ENCODE data around the gene MRPS14. TPM values are rescaled to one million over a fixed set of nuclear protein-coding genes. Genes with fewer than 3 reads are reported as not detected.
"Not testable (repeated sequence)": the region's sequence is repeated elsewhere in the genome, so short reads cannot be mapped to it uniquely, and the experiment has no call there.

The MRPS14 gene
- polyA plus RNA-seq, 3 donors from 2014 or later = 42.5 to 52.1 (median 44.4) TPM

DNA sequence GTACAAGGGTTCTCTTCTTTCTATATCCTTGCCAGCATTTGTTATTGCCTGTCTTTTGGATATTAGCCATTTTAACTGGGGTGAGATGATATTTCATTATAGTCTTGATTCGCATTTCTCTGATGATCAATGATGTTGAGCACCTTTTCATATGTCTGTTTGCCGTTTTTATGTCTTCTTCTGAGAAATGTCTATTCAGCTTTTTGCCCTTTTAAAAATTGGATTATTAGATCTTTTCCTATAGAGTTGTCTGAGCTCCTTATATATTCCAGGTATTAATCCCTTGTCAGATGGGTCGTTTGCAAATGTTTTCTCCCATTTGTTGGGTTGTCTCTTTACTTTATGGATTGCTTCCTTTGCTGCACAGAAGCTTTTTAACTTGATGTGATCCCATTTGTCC lies 19.4 kb upstream of the MRPS14 start:
- peaks cover 0 to 14% (median 2%) of the 10 kb centered on the region in 3 donors for H3K27me3 Mint-ChIP-seq (ENCODE audit: low read depth in 3 of 3)
- DNase-seq = no peak
- H3K27ac Mint-ChIP-seq = no peak overlapping the region
- H3K36me3 Mint-ChIP-seq = no peaks in the 10 kb centered on the region
- H3K4me3 Mint-ChIP-seq = no peak overlapping the region
- H3K9me3 Mint-ChIP-seq = no peaks in the 10 kb centered on the region
- no peaks in the 10 kb centered on the region for H3K4me1 Mint-ChIP-seq

DNA sequence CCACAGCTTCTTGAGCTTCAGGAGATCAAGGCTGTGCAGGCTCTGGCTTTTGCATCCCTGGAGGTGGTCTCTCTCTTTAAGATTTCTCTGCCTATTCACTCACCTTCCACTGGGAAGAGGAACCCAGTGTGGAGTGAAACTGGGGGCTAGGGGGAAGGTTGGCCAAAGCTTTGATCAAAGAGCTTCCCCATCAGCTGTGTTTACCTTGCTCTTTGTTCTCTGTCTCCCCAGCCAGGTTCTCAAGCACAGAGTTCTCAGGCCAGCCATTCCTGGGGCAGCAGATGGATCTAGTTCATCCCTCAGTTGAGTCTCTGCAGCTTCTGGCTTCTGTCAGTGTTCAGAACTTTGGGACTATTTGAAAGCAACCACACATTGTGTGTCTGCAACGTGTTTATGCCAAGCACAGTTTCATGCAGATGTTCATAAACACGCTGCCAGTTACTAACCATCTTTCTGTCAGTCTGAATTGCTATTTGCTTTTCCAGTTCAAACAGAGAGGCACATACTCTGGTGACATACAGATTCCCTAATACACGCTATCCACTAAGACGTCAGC lies 17.2 kb upstream of the MRPS14 start:
- Mint-ChIP-seq H3K27me3 (ENCODE audit: low read depth in 3 of 3) (peaks cover 0 to 11% (median 2%) of the 10 kb centered on the region in 3 donors), H3K4me3 (no peak overlapping the region), H3K36me3 (no peaks in the 10 kb centered on the region), H3K27ac (no peak overlapping the region), H3K9me3 (no peaks in the 10 kb centered on the region), H3K4me1 (no peaks in the 10 kb centered on the region)
- no peak for DNase-seq

DNA sequence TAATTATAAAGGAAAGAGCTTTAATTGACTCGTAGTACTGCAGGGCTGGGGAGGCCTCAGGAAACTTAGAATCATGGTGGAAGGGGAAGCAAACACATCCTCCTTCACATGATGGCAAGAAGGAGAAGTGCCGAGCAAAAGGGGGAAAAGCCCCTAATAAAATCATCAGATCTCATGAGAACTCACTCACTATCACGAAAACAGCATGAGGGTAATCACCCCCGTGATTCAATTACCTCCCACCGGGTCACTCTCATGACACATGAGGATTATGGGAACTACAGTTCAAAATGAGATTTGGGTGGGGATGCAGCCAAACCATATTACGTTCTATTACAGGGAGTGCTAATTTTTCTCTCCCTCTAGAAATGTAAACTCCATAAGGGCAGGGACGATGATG lies 14.2 kb upstream of the MRPS14 start:
- H3K27ac Mint-ChIP-seq = no peak overlapping the region
- no peak overlapping the region for H3K4me3 Mint-ChIP-seq
- peaks cover 0 to 8% (median 1%) of the 10 kb centered on the region in 3 donors for H3K27me3 Mint-ChIP-seq (ENCODE audit: low read depth in 3 of 3)
- no peaks in the 10 kb centered on the region for H3K4me1 Mint-ChIP-seq
- no peak for DNase-seq
- no peaks in the 10 kb centered on the region for H3K36me3 Mint-ChIP-seq
- no peaks in the 10 kb centered on the region for H3K9me3 Mint-ChIP-seq

DNA sequence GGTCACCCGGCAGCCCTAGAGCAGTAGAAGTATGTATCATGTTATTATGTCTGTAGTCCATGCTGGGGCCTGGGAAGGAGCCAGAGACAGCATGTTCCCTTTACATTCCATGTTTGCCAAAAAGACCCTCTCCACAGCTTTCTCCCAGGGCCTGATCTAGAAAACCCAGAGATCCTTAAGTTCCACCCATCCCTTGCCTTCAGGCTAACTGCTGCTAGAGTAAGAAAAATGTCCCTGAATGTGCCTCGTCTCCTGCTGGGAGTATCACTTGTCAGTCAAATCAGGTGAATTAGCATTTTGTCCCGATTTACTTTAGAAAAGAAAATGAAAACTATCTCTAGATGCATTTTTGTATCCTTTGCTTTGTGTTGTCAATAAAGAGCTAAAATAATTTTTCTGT lies 13.3 kb upstream of the MRPS14 start:
- Mint-ChIP-seq H3K27me3 (ENCODE audit: low read depth in 3 of 3) (peaks cover 1 to 8% (median 2%) of the 10 kb centered on the region in 3 donors), H3K27ac (no peak overlapping the region), H3K9me3 (no peaks in the 10 kb centered on the region), H3K4me1 (no peaks in the 10 kb centered on the region), H3K36me3 (no peaks in the 10 kb centered on the region), H3K4me3 (no peak overlapping the region)
- no peak for DNase-seq

DNA sequence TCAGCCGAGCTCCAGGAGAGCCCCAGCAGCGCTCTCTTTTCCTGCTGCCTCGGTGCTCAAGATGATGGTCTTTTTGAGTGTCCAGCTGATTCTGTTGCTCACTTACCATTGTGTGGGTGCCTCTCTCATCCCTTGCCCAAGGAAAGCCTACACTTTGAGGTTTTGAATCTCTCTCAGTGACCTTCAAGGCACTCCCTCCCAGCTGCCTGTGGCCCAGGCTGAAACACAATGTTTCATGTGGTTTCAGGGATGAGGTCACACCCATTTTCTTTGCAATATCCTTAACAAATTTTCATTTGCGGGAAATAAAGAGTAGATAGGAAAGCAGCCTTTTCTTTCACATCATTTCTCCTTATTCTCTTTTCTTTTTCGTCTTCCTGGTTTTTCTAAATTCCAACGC lies 12.6 kb upstream of the MRPS14 start:
- no peak for DNase-seq
- no peaks in the 10 kb centered on the region for H3K4me1 Mint-ChIP-seq
- H3K27me3 Mint-ChIP-seq (ENCODE audit: low read depth in 3 of 3) = peaks cover under 1 to 8% (median 2%) of the 10 kb centered on the region in 3 donors
- H3K36me3 Mint-ChIP-seq = no peaks in the 10 kb centered on the region
- no peaks in the 10 kb centered on the region for H3K9me3 Mint-ChIP-seq
- no peak overlapping the region for H3K4me3 Mint-ChIP-seq
- no peak overlapping the region for H3K27ac Mint-ChIP-seq

DNA sequence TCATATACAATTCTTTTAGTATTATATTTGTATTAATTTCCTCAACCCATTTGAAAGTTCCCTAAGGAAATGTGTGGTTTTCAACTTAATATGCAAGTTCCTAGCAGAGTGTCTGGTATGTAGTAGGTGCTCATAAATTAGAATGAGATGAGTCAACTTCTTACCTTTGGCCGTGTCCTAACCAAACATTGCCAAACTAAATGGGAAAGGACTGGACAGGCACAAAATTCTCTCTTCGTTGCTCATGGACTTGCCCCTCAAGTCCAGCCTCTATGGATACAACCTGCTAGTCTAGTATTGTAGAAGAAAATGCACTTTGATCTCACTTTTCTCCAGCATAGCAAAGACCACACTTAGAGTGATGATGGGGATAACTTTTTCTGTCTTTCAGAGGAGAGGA lies 11.6 kb upstream of the MRPS14 start:
- Mint-ChIP-seq H3K4me1 (peaks cover 2 to 3% of the 10 kb centered on the region in 2 donors), H3K4me3 (no peak overlapping the region), H3K27me3 (ENCODE audit: low read depth in 3 of 3) (peaks cover 1 to 10% (median 5%) of the 10 kb centered on the region in 3 donors), H3K9me3 (no peaks in the 10 kb centered on the region), H3K36me3 (no peaks in the 10 kb centered on the region), H3K27ac (no peak overlapping the region)
- no peak for DNase-seq

DNA sequence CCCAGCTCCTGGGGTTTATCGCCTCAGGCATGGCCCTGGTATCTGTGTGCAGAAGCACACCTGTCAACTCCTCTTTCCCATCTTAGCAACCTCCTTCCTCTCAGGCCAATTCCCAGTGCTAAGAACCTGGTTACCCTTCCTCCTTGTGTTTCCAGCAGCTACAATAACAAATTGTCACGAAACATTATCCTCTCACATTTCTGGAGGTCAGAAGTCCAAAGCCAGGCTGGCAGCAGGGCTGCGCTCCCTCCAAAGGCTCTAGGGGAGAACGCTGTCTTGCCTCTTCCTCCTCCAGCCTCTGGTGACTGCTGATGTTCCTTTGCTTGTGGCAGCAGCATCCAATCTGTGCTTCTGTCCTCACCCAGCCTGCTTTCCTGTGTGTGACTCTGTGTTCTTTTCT lies 10.7 kb upstream of the MRPS14 start:
- peaks cover 9 to 10% of the 10 kb centered on the region in 2 donors for H3K4me1 Mint-ChIP-seq
- H3K27ac Mint-ChIP-seq = no peak overlapping the region

DNA sequence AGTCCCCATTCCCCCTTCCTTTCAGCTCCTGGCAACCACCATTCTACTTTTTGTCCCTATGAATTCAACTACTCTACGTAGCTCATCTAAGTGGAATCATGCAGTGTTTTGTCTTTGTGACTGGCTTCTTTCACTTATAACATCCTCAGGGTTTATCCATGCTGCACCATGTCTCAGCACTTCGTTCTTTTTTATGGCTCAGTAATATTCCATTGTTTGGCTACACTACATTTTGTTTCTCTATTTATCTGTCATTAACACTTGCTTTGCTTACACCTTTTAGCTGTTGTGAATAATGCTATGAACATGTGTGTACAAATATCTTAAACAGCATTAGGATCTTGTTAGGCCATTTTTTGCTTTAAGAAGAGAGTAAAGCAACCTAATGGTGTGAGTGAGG lies 1.5 kb upstream of the MRPS14 start:
- Mint-ChIP-seq H3K4me1 (peaks cover 34 to 39% of the 10 kb centered on the region in 2 donors), H3K27ac (peak overlapping the region; percentile 77 to 99 (median 94)), H3K9me3 (peaks cover 0 to 5% (median 0%) of the 10 kb centered on the region in 6 donors), H3K4me3 (peak overlapping the region; percentile 38 to 98 (median 62)), H3K36me3 (peaks cover 0 to 4% (median 3%) of the 10 kb centered on the region in 3 donors), H3K27me3 (ENCODE audit: low read depth in 3 of 3) (peaks cover 10 to 23% (median 13%) of the 10 kb centered on the region in 3 donors)
- no peak for DNase-seq

More for the DNA sequence above, 10.7 kb upstream of the MRPS14 start:
- Mint-ChIP-seq H3K9me3 (no peaks in the 10 kb centered on the region), H3K4me3 (no peak overlapping the region), H3K27me3 (ENCODE audit: low read depth in 3 of 3) (peaks cover 7 to 17% (median 12%) of the 10 kb centered on the region in 3 donors), H3K36me3 (no peaks in the 10 kb centered on the region)
- no peak for DNase-seq

DNA sequence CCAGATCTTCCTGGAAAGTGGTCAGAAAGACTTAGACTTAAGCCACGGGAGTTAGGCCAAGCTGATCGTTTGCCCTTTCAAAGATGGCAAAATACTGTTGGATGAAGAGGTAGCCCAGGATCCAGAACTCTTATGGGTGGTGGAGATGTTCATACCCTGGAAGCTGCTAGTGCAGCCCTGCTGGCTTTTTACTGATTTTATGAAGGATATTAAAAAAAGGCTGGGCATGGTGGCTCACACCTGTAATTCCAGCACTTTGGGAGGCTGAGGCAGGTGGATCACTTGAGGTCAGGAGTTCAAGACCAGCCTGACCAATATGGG lies 657 bp upstream of the MRPS14 start:
- peak overlapping the region; percentile 91 to 98 (median 96) for H3K4me3 Mint-ChIP-seq
- not testable (repeated sequence) for H3K9me3 Mint-ChIP-seq

DNA sequence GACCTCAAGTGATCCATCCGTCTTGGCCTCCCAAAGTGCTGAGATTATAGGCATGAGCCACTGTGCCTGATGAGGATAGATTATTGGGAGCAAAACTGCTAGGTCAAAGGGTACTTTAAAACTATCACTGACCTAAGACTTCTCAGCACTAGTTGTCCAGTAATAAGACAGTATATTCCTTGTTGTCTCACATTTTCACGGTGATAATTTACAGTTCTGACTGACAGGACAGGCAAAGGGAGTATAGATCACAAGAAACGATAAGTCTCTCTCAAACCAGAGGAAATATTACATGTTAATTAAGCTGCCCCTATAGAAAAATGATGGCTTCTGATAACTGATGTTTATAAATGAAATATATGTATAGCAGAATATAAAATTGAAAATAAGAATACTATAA lies 3.7 kb downstream of the MRPS14 start:
- peaks cover 9 to 20% (median 20%) of the 10 kb centered on the region in 3 donors for H3K36me3 Mint-ChIP-seq

More for the DNA sequence above, 657 bp upstream of the MRPS14 start:
- DNase-seq, H3K36me3 Mint-ChIP-seq: not testable (repeated sequence)
- Mint-ChIP-seq H3K4me1 (peaks cover 27 to 32% of the 10 kb centered on the region in 2 donors), H3K27me3 (ENCODE audit: low read depth in 3 of 3) (peaks cover 4 to 16% (median 8%) of the 10 kb centered on the region in 3 donors), H3K27ac (peak overlapping the region; percentile 93 to 99 (median 96))

DNA sequence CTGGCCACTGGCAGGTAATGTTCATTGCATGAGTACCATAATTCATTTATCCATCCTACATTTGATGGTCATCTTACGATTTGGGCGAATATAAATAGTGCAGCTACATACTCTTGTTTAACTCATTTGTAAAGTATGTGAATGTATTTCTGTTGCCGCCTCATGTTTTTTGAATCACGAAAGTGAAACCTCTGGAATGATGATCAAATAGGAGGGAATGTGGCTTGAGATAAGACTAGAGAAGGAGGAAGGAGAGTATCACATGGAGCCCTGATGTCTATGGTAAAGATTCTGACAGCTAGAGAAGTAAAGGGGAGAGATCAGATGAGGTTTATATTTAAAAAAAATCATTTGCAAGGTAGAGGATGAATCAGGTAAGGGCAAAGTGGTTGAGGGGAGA lies 8.0 kb downstream of the MRPS14 start:
- Mint-ChIP-seq H3K27ac (peak overlapping the region in 3 of 6 donors; percentile 15 to 70 (median 30)), H3K36me3 (peaks cover 20 to 45% (median 27%) of the 10 kb centered on the region in 3 donors), H3K27me3 (ENCODE audit: low read depth in 3 of 3) (no peaks in the 10 kb centered on the region), H3K4me3 (no peak overlapping the region), H3K9me3 (no peaks in the 10 kb centered on the region), H3K4me1 (peaks cover 1 to 10% of the 10 kb centered on the region in 2 donors)
- no peak for DNase-seq

More for the DNA sequence above, 3.7 kb downstream of the MRPS14 start:
- no peak for DNase-seq
- Mint-ChIP-seq H3K27ac (no peak overlapping the region), H3K27me3 (ENCODE audit: low read depth in 3 of 3) (peaks cover 4 to 16% (median 8%) of the 10 kb centered on the region in 3 donors), H3K4me3 (no peak overlapping the region), H3K4me1 (peaks cover 26 to 42% of the 10 kb centered on the region in 2 donors), H3K9me3 (peaks cover 0 to under 1% (median 0%) of the 10 kb centered on the region in 6 donors)

DNA sequence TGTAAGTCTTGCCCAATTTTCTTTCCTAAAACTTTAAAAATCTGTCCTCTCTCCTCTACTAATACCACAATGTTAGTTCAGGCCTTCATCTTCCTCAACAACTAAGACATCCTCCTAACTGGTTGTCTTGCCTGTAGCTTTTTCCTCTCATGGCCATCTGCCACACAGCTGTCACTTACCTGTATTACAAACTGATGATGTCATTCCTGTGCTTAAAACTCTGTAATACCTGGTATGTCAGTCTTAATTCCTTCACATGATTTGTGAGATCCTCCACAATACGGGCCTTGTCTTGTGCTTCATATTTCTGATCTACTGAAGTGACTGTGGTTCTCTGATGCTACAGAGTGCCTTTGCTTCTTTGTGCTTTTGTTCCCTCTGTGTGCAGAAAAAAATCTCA lies 9.8 kb downstream of the MRPS14 start:
- Mint-ChIP-seq H3K27me3 (ENCODE audit: low read depth in 3 of 3) (no peaks in the 10 kb centered on the region), H3K36me3 (peaks cover 25 to 53% (median 29%) of the 10 kb centered on the region in 3 donors), H3K4me3 (no peak overlapping the region), H3K9me3 (no peaks in the 10 kb centered on the region), H3K27ac (peak overlapping the region in 4 of 6 donors; percentile 0 to 38 (median 14)), H3K4me1 (peaks cover 1 to 15% of the 10 kb centered on the region in 2 donors)
- no peak for DNase-seq

DNA sequence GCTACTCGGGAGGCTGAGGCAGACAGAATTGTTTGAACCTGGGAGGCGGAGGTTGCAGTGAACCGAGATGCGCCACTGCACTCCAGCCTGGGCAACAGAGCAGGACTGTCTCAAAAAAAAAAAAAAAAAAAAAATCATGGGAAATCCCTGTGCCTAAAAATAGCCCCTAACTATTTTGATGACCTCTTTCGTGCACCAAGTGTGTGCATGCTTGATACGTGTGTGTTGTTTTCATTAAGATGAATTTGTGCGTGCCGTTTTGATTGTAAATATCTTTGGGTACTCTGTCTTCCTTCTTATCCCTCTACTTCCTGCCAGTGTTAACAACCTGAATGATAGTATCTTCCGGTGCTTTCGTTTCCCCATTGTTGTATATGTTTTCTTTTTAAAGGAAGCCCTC lies 13.7 kb downstream of the MRPS14 start:
- Mint-ChIP-seq H3K27ac (peak overlapping the region in 1 of 6 donors; percentile 5), H3K27me3 (ENCODE audit: low read depth in 3 of 3) (no peaks in the 10 kb centered on the region), H3K9me3 (no peaks in the 10 kb centered on the region), H3K4me3 (no peak overlapping the region), H3K4me1 (peaks cover 1 to 17% of the 10 kb centered on the region in 2 donors), H3K36me3 (peaks cover 15 to 47% (median 16%) of the 10 kb centered on the region in 3 donors)
- DNase-seq = no peak

DNA sequence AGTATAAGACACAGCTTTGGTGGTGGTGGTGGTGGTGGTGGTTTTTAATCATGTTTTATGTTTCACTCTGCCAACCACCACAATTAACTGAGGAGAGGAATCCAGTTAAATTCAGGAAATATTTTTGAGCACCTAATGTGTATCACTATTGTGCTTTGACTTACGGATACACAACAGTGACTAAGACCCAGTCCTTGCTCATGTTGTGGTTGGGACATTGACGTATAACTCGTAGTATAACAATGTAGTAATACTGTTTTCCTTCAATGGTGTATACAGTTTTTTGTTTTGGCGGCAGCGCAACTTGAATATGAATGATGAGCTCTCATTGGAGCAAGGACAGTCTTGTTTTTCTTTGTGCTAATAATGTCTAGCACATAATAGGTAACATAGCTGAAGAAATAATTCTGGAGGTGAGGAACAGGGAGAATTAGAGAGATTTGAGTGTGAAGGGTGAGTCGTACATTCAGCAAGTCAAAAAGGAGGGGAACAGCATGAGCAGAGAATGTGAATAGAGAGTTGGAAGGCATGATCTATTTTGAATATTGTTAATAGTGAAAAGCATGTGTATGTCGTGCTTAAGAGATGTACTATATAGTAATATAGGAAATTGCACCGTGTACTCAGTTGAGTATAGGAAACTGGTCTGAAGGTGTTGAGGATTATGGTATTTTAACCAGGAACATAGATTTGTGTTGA lies 18.0 kb downstream of the MRPS14 start:
- peak overlapping the region in 1 of 6 donors; percentile 59 for H3K27ac Mint-ChIP-seq
- no peak for DNase-seq
- H3K4me3 Mint-ChIP-seq = no peak overlapping the region
- H3K4me1 Mint-ChIP-seq = peaks cover 31 to 59% of the 10 kb centered on the region in 2 donors
- peaks cover 0 to 4% (median 0%) of the 10 kb centered on the region in 3 donors for H3K27me3 Mint-ChIP-seq (ENCODE audit: low read depth in 3 of 3)
- H3K9me3 Mint-ChIP-seq = no peaks in the 10 kb centered on the region
- peaks cover 5 to 18% (median 5%) of the 10 kb centered on the region in 3 donors for H3K36me3 Mint-ChIP-seq

Measured in immature natural killer cell (primary cell).